Stomach smooth muscle (tissue), 2 donors: ENCODE results near the gene HSD17B12.

ENCODE experiments used
- H3K27ac ChIP-seq: one replicate; pipeline ENCODE4 v1.7.0; 2013; ENCODE audit warnings: mild to moderate bottlenecking, low read length, inconsistent platforms
- H3K27me3 ChIP-seq, 2 donors: one replicate each; pipeline ENCODE4 v1.7.0; 2013; ENCODE audit warnings: low read length in 2 of 2; ENCODE audit not compliant: insufficient read depth in 2 of 2, control insufficient read depth in 1 of 2
- H3K36me3 ChIP-seq, 2 donors: one replicate each; pipeline ENCODE4 v1.7.0; 2013; ENCODE audit warnings: low read length in 2 of 2; ENCODE audit not compliant: control insufficient read depth in 2 of 2, insufficient read depth in 2 of 2
- H3K4me1 ChIP-seq: one replicate; pipeline ENCODE4 v1.7.0; 2013; ENCODE audit warnings: low read length; ENCODE audit not compliant: control insufficient read depth, insufficient read depth
- H3K4me3 ChIP-seq, 2 donors: one replicate each; pipeline ENCODE4 v1.7.0; 2013; ENCODE audit warnings: low read length in 2 of 2
- H3K9ac ChIP-seq, 2 donors: one replicate each; pipeline ENCODE4 v1.7.0; 2013; ENCODE audit warnings: low read length in 2 of 2, mild to moderate bottlenecking in 1 of 2
- H3K9me3 ChIP-seq, 2 donors: one replicate each; pipeline ENCODE4 v1.7.0; 2013; ENCODE audit warnings: low read length in 2 of 2; ENCODE audit not compliant: control insufficient read depth in 2 of 2
- donor health status: healthy.
- donor health status: Pancreatic carcinoma.

Gene HSD17B12

GRCh38 chr11:43856993-43857392 is 176.5 kb downstream of the HSD17B12 start:
- no peaks in the 10 kb centered on the region for H3K9me3 ChIP-seq
- H3K4me1 ChIP-seq = no peaks in the 10 kb centered on the region
- no peak overlapping the region for H3K9ac ChIP-seq
- H3K36me3 ChIP-seq = peaks cover 3 to 4% of the 10 kb centered on the region in 2 donors
- H3K4me3 ChIP-seq = no peak overlapping the region
- H3K27ac ChIP-seq = no peak overlapping the region
- no peaks in the 10 kb centered on the region for H3K27me3 ChIP-seq

GRCh38 chr11:43861141-43861540 is 180.6 kb downstream of the HSD17B12 start:
- Histone ChIP-seq H3K4me3 (no peak overlapping the region), H3K9me3 (no peaks in the 10 kb centered on the region), H3K36me3 (no peaks in the 10 kb centered on the region), H3K27ac (no peak overlapping the region), H3K27me3 (no peaks in the 10 kb centered on the region), H3K4me1 (no peaks in the 10 kb centered on the region), H3K9ac (no peak overlapping the region)

- H3K9me3 ChIP-seq = no peaks in the 10 kb centered on the region
- peaks cover 5 to 6% of the 10 kb centered on the region in 2 donors for H3K27me3 ChIP-seq
- H3K9ac ChIP-seq = no peak overlapping the region
- no peaks in the 10 kb centered on the region for H3K4me1 ChIP-seq
- H3K27ac ChIP-seq = no peak overlapping the region
- no peak overlapping the region for H3K4me3 ChIP-seq
- H3K36me3 ChIP-seq = no peaks in the 10 kb centered on the region
These were observed 186.0 kb downstream of the HSD17B12 start for GRCh38 chr11:43866520-43866919.

GRCh38 chr11:43866969-43867368 is 186.4 kb downstream of the HSD17B12 start:
- Histone ChIP-seq H3K9ac (no peak overlapping the region), H3K4me3 (no peak overlapping the region), H3K36me3 (no peaks in the 10 kb centered on the region), H3K9me3 (no peaks in the 10 kb centered on the region), H3K27me3 (peaks cover 5 to 7% of the 10 kb centered on the region in 2 donors), H3K4me1 (no peaks in the 10 kb centered on the region), H3K27ac (no peak overlapping the region)

GRCh38 chr11:43868852-43869567 is 188.5 kb downstream of the HSD17B12 start:
- Histone ChIP-seq H3K9ac (no peak overlapping the region), H3K4me1 (no peaks in the 10 kb centered on the region), H3K27ac (no peak overlapping the region), H3K9me3 (no peaks in the 10 kb centered on the region), H3K4me3 (no peak overlapping the region), H3K36me3 (no peaks in the 10 kb centered on the region), H3K27me3 (peaks cover 5 to 12% of the 10 kb centered on the region in 2 donors)

- Histone ChIP-seq H3K27me3 (peaks cover 5 to 15% of the 10 kb centered on the region in 2 donors), H3K27ac (no peak overlapping the region), H3K4me3 (no peak overlapping the region), H3K9ac (no peak overlapping the region), H3K9me3 (no peaks in the 10 kb centered on the region), H3K36me3 (no peaks in the 10 kb centered on the region), H3K4me1 (no peaks in the 10 kb centered on the region)
These were observed 190.5 kb downstream of the HSD17B12 start for GRCh38 chr11:43871051-43871450.

GRCh38 chr11:43872995-43873394 is 192.5 kb downstream of the HSD17B12 start:
- Histone ChIP-seq H3K4me1 (no peaks in the 10 kb centered on the region), H3K27ac (no peak overlapping the region), H3K4me3 (no peak overlapping the region), H3K9me3 (no peaks in the 10 kb centered on the region), H3K36me3 (no peaks in the 10 kb centered on the region), H3K27me3 (peaks cover 5 to 15% of the 10 kb centered on the region in 2 donors), H3K9ac (no peak overlapping the region)

GRCh38 chr11:43874078-43874477 is 193.5 kb downstream of the HSD17B12 start:
- H3K9ac ChIP-seq = no peak overlapping the region
- H3K27ac ChIP-seq = no peak overlapping the region
- no peaks in the 10 kb centered on the region for H3K36me3 ChIP-seq
- peaks cover 5 to 15% of the 10 kb centered on the region in 2 donors for H3K27me3 ChIP-seq
- H3K4me1 ChIP-seq = no peaks in the 10 kb centered on the region
- H3K9me3 ChIP-seq = no peaks in the 10 kb centered on the region
- H3K4me3 ChIP-seq = no peak overlapping the region

- Histone ChIP-seq H3K4me3 (no peak overlapping the region), H3K36me3 (no peaks in the 10 kb centered on the region), H3K9ac (no peak overlapping the region), H3K27ac (no peak overlapping the region), H3K4me1 (no peaks in the 10 kb centered on the region), H3K27me3 (peaks cover 5 to 15% of the 10 kb centered on the region in 2 donors), H3K9me3 (no peaks in the 10 kb centered on the region)
These were observed 194.2 kb downstream of the HSD17B12 start for GRCh38 chr11:43874738-43875137.

- Histone ChIP-seq H3K4me1 (peaks cover 16% of the 10 kb centered on the region), H3K4me3 (peak overlapping the region; percentile 82 to 98), H3K27me3 (peaks cover 0 to 2% of the 10 kb centered on the region in 2 donors), H3K36me3 (peaks cover 10 to 13% of the 10 kb centered on the region in 2 donors), H3K9ac (peak overlapping the region; percentile 77 to 87), H3K27ac (peak overlapping the region; percentile 56), H3K9me3 (no peaks in the 10 kb centered on the region)
These were observed 199.5 kb downstream of the HSD17B12 start for GRCh38 chr11:43879789-43880639.
